Smooth muscle cell (in vitro differentiated cells): ENCODE data around the gene CYP26A1. TPM values are rescaled to one million over a fixed set of nuclear protein-coding genes. Genes with fewer than 3 reads are reported as not detected.
A peak's percentile ranks its signal among the peaks of the same experiment; 100 is the strongest.

Source experiments
- DNase-seq: peaks from one replicate; lab custom pipeline; 2025; ENCODE audit not compliant: unreplicated experiment; lab: John Stamatoyannopoulos, UW
- H2AFZ ChIP-seq: fragments of 200-600 bp; sonication (generic); 2 replicates; pipeline ENCODE4 v1.6.0; 2016; ENCODE audit warnings: antibody characterized with exemption, low read depth, mild to moderate bottlenecking
- H3F3A ChIP-seq: fragments of 200-600 bp; sonication (generic); 2 replicates; pipeline ENCODE4 v1.6.0; 2017; ENCODE audit warnings: antibody characterized with exemption, low read depth
- H3K27ac ChIP-seq: fragments of 200-600 bp; sonication (generic); 2 replicates; pipeline ENCODE4 v1.5.1; 2016; ENCODE audit warnings: low read depth, mild to moderate bottlenecking
- H3K27me3 ChIP-seq: fragments of 200-600 bp; sonication (generic); 2 replicates; pipeline ENCODE4 v1.6.1; 2016; ENCODE audit warnings: low read depth, mild to moderate bottlenecking
- H3K36me3 ChIP-seq: fragments of 200-600 bp; sonication (generic); 2 replicates; pipeline ENCODE4 v1.5.1; 2016; ENCODE audit warnings: low read depth
- H3K4me1 ChIP-seq: fragments of 200-600 bp; sonication (generic); 2 replicates; pipeline ENCODE4 v1.5.1; 2016; ENCODE audit warnings: low read depth
- H3K4me2 ChIP-seq: fragments of 200-600 bp; sonication (generic); 2 replicates; pipeline ENCODE4 v1.6.0; 2016; ENCODE audit warnings: mild to moderate bottlenecking
- H3K4me3 ChIP-seq: fragments of 200-600 bp; sonication (generic); 2 replicates; pipeline ENCODE4 v1.5.1; 2016; ENCODE audit warnings: mild to moderate bottlenecking
- H3K79me2 ChIP-seq: fragments of 200-600 bp; sonication (generic); 2 replicates; pipeline ENCODE4 v1.6.0; 2016; ENCODE audit warnings: low read depth, mild to moderate bottlenecking
- H3K9ac ChIP-seq: fragments of 200-600 bp; sonication (generic); 2 replicates; pipeline ENCODE4 v1.6.0; 2016; ENCODE audit warnings: low read depth
- H3K9me3 ChIP-seq: fragments of 200-600 bp; sonication (generic); replicated peaks from 2 replicates; pipeline ENCODE4 v1.5.1; 2016; ENCODE audit warnings: low read depth
- H4K20me1 ChIP-seq: fragments of 200-600 bp; sonication (generic); 2 replicates; pipeline ENCODE4 v1.6.0; 2016; ENCODE audit warnings: low read depth
- WGBS: methylation state at CpG from one replicate; pipeline ENCODE4 v1.1.7; 2016; ENCODE audit warnings: low lambda C conversion rate; 5-methylcytosine and 5-hydroxymethylcytosine counted together
- polyA plus RNA-seq: library from polyadenylated mRNA; unstranded; fragments of >200 nt; fragmentation: Nextera tagmentation; extraction: Ambion mirVana; gene quantifications from 2 replicates; pipeline ENCODE4 v1.2.1, GENCODE V29; 2016
- total RNA-seq: library from RNA; depleted of rRNA; stranded (reverse); fragments of >200 nt; gene quantifications from 2 replicates; pipeline ENCODE4 v1.2.3, GENCODE V29; 2014
- TF ChIP-seq, protein P1 (sequence below): fragments of 200-600 bp; sonication (generic); IDR thresholded peaks from 2 replicates; pipeline ENCODE4 v1.5.1; 2017; ENCODE audit warnings: borderline replicate concordance, mild to moderate bottlenecking, antibody characterized with exemption; ENCODE audit not compliant: insufficient read depth, poor library complexity, severe bottlenecking

CYP26A1 gene
- total and polyA plus RNA-seq, 2 experiments from 2014 or later, result 0.14 TPM; not detected in 1

DNA sequence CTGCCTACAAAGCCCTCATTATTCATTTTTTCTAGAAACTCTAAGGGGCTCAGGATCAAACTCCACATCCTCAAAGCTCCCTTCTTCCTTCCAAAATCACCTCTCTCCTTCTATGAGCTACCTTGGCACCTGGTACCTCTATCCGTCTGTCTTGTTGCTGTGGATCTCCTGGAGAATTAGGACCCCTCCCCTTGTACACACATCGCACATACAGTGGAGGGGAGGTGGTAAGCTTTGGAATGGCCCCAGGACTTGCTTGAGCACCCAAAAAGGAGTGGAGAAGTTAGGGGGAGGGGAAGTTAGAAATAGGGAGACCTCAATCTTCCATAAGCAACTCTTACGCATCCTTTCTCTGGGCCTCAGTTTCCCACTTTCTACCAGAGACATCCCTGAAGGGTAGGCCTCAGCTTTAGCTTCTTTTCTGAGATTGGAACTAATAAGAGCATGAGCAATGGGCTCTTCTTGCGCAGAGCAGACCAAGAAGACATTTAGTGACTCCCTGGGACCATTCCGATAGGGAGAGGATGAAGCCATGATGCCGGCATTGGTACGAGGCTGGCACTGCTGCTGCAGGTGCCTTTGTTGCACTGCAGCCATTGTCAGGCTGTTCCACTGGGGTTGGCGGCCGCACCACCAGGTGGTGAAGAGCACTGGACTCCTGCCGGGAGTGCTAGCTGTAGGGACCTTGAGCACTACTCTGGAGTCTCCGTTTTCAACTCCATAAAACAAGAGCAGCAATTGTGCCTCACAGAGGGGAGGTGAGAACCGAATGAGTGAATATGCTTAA is 8.6 kb upstream of the CYP26A1 start:
- no peak overlapping the region for H3K27ac ChIP-seq
- H3K4me1 ChIP-seq, result no peaks in the 10 kb centered on the region
- peaks cover 100% of the 10 kb centered on the region for H3K27me3 ChIP-seq
- H3F3A ChIP-seq, result no peaks in the 10 kb centered on the region
- H3K4me3 ChIP-seq, result peak overlapping the region; percentile 16
- DNase-seq, result no peak
- H3K36me3 ChIP-seq, result no peaks in the 10 kb centered on the region
- H3K4me2 ChIP-seq, result peak overlapping the region; percentile 78
- no peaks in the 10 kb centered on the region for H3K79me2 ChIP-seq
- TF ChIP-seq, protein P1, sequence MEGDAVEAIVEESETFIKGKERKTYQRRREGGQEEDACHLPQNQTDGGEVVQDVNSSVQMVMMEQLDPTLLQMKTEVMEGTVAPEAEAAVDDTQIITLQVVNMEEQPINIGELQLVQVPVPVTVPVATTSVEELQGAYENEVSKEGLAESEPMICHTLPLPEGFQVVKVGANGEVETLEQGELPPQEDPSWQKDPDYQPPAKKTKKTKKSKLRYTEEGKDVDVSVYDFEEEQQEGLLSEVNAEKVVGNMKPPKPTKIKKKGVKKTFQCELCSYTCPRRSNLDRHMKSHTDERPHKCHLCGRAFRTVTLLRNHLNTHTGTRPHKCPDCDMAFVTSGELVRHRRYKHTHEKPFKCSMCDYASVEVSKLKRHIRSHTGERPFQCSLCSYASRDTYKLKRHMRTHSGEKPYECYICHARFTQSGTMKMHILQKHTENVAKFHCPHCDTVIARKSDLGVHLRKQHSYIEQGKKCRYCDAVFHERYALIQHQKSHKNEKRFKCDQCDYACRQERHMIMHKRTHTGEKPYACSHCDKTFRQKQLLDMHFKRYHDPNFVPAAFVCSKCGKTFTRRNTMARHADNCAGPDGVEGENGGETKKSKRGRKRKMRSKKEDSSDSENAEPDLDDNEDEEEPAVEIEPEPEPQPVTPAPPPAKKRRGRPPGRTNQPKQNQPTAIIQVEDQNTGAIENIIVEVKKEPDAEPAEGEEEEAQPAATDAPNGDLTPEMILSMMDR, result no peak
- H3K9me3 ChIP-seq, result no peaks in the 10 kb centered on the region
- H3K9ac ChIP-seq, result no peak overlapping the region
- H4K20me1 ChIP-seq, result no peaks in the 10 kb centered on the region
- H2AFZ ChIP-seq, result no peak overlapping the region
- 62% methylated on average over 12 of the region's 12 CpGs for WGBS

DNA sequence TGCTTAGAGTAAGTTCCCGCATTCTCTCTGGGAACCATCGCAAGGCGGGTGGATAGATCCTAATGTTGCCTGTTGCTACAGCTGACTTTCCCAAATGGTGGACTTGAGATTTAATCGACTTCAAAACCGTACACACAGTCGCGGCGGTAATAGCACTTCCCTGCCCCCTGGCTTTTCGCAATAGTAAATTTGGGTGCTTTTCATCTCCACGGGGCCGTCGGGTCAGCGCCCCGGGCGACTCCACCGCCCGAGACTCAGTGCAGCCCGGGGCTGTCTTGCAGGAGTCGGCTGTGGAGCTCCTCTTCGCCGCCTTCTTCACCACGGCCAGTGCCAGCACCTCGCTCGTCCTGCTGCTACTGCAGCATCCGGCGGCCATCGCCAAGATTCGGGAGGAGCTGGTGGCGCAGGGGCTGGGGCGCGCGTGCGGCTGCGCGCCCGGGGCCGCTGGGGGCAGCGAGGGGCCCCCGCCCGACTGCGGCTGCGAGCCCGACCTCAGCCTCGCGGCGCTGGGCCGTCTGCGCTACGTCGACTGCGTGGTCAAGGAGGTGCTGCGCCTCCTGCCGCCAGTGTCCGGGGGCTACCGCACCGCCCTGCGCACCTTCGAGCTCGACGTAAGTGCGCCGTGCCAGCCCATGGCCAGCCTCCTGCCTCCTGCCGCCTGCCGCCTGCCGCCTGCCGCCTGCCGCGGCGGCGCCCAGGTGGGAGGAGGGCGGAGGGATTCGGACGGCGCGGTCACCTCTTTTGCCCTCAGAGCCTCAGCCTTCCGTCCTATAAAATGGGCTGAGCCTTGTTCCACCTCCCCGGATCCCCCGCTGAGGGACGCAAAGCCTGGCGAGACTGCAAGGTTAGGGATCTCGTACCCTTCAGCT is 7.8 kb upstream of the CYP26A1 start:
- no peaks in the 10 kb centered on the region for H3K36me3 ChIP-seq
- H2AFZ ChIP-seq, result no peak overlapping the region
- H3F3A ChIP-seq, result no peaks in the 10 kb centered on the region
- H3K4me1 ChIP-seq, result no peaks in the 10 kb centered on the region
- DNase-seq, result no peak
- peak overlapping the region; percentile 78 for H3K4me2 ChIP-seq
- WGBS, result 21% methylated on average over 77 of the region's 81 CpGs
- H3K9ac ChIP-seq, result no peak overlapping the region
- TF ChIP-seq, protein P1, result no peak
- H3K9me3 ChIP-seq, result no peaks in the 10 kb centered on the region
- H3K79me2 ChIP-seq, result no peaks in the 10 kb centered on the region
- H3K27ac ChIP-seq, result no peak overlapping the region
- peak overlapping the region; percentile 16 for H3K4me3 ChIP-seq
- H3K27me3 ChIP-seq, result peaks cover 100% of the 10 kb centered on the region
- H4K20me1 ChIP-seq, result no peaks in the 10 kb centered on the region

DNA sequence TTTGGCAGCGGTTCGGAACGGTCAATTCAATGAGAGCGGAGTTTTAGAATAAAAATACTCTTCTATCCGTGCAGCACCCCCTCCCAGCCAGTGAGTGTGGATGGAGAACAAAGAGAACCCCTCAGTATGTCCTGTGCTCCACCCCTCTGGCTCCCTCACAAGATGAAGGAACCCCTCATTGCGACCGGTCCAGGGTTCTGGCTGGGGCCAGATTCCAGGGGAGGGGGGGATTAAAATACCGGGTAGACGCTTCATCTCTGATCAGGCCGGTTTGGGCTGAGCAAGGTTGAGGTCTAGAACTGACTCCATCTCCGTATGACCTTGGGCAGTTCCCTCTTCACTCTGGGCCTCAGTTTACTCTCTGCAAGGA is 7.2 kb upstream of the CYP26A1 start:
- TF ChIP-seq, protein P1, result no peak
- Histone ChIP-seq H3F3A (no peaks in the 10 kb centered on the region), H3K4me1 (peaks cover 3% of the 10 kb centered on the region), H4K20me1 (no peaks in the 10 kb centered on the region), H3K9me3 (no peaks in the 10 kb centered on the region), H3K4me2 (no peak overlapping the region), H3K9ac (no peak overlapping the region), H3K27me3 (peaks cover 100% of the 10 kb centered on the region), H3K4me3 (no peak overlapping the region), H3K79me2 (no peaks in the 10 kb centered on the region), H3K27ac (no peak overlapping the region), H2AFZ (no peak overlapping the region), H3K36me3 (no peaks in the 10 kb centered on the region)
- DNase-seq, result no peak
- 37% methylated on average over 11 of the region's 11 CpGs for WGBS
